ENCODE data around the gene ZNF507. TPM values are rescaled to one million over a fixed set of nuclear protein-coding genes. Genes with fewer than 3 reads are reported as not detected.

ZNF507 gene
- 29.2 and 31.1 TPM in 2 replicates for total RNA-seq (2021)
- long read RNA-seq, full-length matches to known transcripts: 33 of 50 reads
- long read RNA-seq, partial matches to known transcripts: 10 of 50 reads
- long read RNA-seq, other reads (novel, unspliced or antisense): 7 of 50 reads

GRCh38 chr19:32345261-32346207 lies at the start of gene ZNF507:
Gene ZNF507, plus strand, starts transcription at chr19:32345610. Its CDS starts 7,221 bp downstream, at chr19:32352831.
- H4K91ac ChIP-seq (ENCODE audit: insufficient read length, low read depth, low read length): no peak within 1 kb of the TSS
- no peaks in the 10 kb centered on the region for H3K27me3 ChIP-seq (ENCODE audit: insufficient read depth, low read length)
- H2AFZ ChIP-seq (ENCODE audit: low read length): peak within 1 kb of the TSS; percentile 71
- peak within 1 kb of the TSS; percentile 41 for H4K5ac ChIP-seq (ENCODE audit: insufficient read length, low read depth, low read length)
- no peak within 1 kb of the TSS for H4K8ac ChIP-seq (replicated peaks; ENCODE audit: insufficient read length, low read depth, low read length)
- WGBS (ENCODE audit: extremely low coverage, insufficient read length, low lambda C conversion rate): no CpG with 5 or more reads among the region's 72 CpGs
- peak within 1 kb of the TSS; percentile 78 for H3K9ac ChIP-seq (ENCODE audit: extremely low read depth, insufficient read length, low read length)
- no peak within 1 kb of the TSS for H3K56ac ChIP-seq (ENCODE audit: insufficient read length, low read depth, low read length)
- H2BK5ac ChIP-seq (ENCODE audit: insufficient read length, low read length): no peak within 1 kb of the TSS
- H2BK12ac ChIP-seq (ENCODE audit: insufficient read length, low read depth, low read length): no peak within 1 kb of the TSS
- no peak within 1 kb of the TSS for H3T11ph ChIP-seq (ENCODE audit: low read length)
- H3K4me1 ChIP-seq (ENCODE audit: insufficient read depth, low read length): no peaks in the 10 kb centered on the region
- no peaks in the 10 kb centered on the region for H3K23me2 ChIP-seq (ENCODE audit: insufficient read length, low read depth, low read length, poor library complexity, severe bottlenecking)
- H3K27ac Mint-ChIP-seq: peak within 1 kb of the TSS; percentile 73 to 98 (median 92)
- no peak within 1 kb of the TSS for H3K18ac ChIP-seq (ENCODE audit: insufficient read length, low read depth, low read length)
- no peak within 1 kb of the TSS for H2AK5ac ChIP-seq (ENCODE audit: insufficient read length, low read length)
- peak; percentile 86 for DNase-seq
- peak within 1 kb of the TSS; percentile 96; the same call in 1 of the 2 replicates for H3K14ac ChIP-seq (ENCODE audit: insufficient read depth, low read length)
- H3K4me3 Mint-ChIP-seq: peak within 1 kb of the TSS; percentile 89 to 99
- peaks cover 0 to 1% of the 10 kb centered on the region in 2 experiments; a peak in 1 of 5 replicates for H3K9me3 Mint-ChIP-seq
- peaks cover 4% of the 10 kb centered on the region; the same call in 1 of the 2 replicates for H3K79me2 ChIP-seq (ENCODE audit: insufficient read depth, low read length)
- peaks cover 2 to 5% of the 10 kb centered on the region in 2 experiments; a peak in 2 of 4 replicates for H3K4me1 Mint-ChIP-seq
- H3K4ac ChIP-seq (ENCODE audit: low read depth, low read length): no peak within 1 kb of the TSS
- H2BK15ac ChIP-seq (ENCODE audit: low read depth, low read length): peak within 1 kb of the TSS; percentile 20; the same call in 1 of the 2 replicates
- H4K20me1 ChIP-seq (ENCODE audit: control insufficient read depth, insufficient read depth, insufficient read length): no peaks in the 10 kb centered on the region
- no peak within 1 kb of the TSS for H3K23ac ChIP-seq (ENCODE audit: insufficient read length, low read depth, low read length)
- H3K4me2 ChIP-seq (ENCODE audit: insufficient read depth, insufficient read length, low read length): peak within 1 kb of the TSS; percentile 81
- H3K27ac ChIP-seq (ENCODE audit: insufficient read length, low read depth, low read length): no peak within 1 kb of the TSS
- peaks cover 10% of the 10 kb centered on the region; the same call in 1 of the 2 replicates for H3K27me3 Mint-ChIP-seq (ENCODE audit: low read depth)
- H3K9me3 ChIP-seq (ENCODE audit: control insufficient read depth, low read depth, low read length): no peaks in the 10 kb centered on the region
- no peak for TF ChIP-seq CTCF (conservative IDR thresholded peaks at IDR 0.05)
- H2BK20ac ChIP-seq (ENCODE audit: low read depth, low read length, poor library complexity, severe bottlenecking): no peak within 1 kb of the TSS
- H2BK120ac ChIP-seq (ENCODE audit: low read depth, low read length, poor library complexity, severe bottlenecking): no peak within 1 kb of the TSS
- H3K36me3 Mint-ChIP-seq (ENCODE audit: insufficient read depth in 1 of 3, low read depth in 3 of 3): peaks cover 9 to 25% (median 25%) of the 10 kb centered on the region in 3 experiments
- no peaks in the 10 kb centered on the region for H3K79me1 ChIP-seq (ENCODE audit: insufficient read depth, low read depth, low read length, poor library complexity, severe bottlenecking)

Measured in H9 (cell line).